GM19455 (cell line): Measurements from ENCODE around the gene PAK6.

Experiments
- ATAC-seq: cut with Tn5 transposase; IDR thresholded peaks from one replicate; pipeline ENCODE4 v1.9.1; 2021; ENCODE audit not compliant: unreplicated experiment

PAK6 gene

DNA sequence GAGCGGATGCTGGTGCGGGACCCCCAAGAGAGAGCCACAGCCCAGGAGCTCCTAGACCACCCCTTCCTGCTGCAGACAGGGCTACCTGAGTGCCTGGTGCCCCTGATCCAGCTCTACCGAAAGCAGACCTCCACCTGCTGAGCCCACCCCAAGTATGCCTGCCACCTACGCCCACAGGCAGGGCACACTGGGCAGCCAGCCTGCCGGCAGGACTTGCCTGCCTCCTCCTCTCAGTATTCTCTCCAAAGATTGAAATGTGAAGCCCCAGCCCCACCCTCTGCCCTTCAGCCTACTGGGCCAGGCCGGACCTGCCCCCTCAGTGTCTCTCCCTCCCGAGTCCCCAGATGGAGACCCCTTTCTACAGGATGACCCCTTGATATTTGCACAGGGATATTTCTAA, 37.1 kb downstream of the PAK6 start:
- ATAC-seq, result no peak

DNA sequence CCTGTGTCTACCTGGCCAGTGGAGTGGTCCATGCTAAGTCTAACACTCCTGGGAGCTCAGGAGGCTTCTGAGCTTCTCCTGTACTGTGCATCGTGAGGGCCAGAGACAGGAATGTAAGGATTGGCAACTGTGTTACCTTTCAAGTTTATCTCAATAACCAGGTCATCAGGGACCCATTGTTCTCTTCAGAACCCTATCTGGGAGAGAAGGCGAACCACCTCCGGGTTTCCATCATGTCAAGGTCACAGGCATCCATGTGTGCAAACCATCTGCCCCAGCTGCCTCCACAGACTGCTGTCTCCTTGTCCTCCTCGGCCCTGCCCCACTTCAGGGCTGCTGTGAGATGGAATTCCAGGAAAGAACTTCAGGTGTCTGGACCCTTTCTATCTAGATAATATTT, 38.1 kb downstream of the PAK6 start:
- no peak for ATAC-seq

DNA sequence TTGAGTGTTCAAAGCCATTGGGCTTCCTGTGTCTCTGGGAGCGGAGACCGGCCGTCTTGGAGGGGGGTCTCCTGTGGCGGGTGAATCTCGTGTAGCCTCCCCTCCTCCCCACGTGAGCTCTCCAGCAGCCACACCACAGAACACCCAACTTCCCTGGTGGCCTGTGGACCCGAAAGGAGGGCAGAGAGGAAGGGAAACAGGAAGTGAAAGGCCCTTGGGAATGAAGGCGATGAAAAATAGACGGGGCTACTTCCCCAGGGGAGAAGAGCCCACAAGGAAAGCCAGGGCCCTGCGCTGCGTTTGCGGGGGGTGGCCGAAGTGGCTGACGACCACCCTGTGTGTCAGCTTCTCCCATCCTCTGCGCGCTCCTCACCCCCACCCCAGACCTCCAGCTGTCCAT, 38.6 kb downstream of the PAK6 start:
- ATAC-seq, result no peak

DNA sequence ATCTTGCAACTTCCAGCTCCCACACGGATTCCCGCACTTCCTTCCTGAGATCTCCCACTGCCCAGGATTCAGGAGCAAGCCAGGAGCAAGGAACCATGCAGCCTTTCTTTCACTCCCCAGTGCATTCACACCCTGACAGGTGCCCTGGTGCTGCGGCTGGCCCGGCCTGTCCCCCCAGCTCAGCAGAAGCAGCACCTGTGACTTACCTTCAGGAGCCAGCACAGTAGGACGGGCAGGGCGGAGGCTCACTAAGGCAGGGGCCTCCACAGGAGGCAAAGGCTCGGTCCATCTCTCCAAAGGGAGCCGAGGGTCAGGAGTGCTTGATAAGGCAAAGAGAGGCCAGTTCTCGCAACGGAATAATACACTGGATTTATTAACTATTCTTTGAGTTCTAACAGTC, 39.2 kb downstream of the PAK6 start:
- ATAC-seq, result no peak

DNA sequence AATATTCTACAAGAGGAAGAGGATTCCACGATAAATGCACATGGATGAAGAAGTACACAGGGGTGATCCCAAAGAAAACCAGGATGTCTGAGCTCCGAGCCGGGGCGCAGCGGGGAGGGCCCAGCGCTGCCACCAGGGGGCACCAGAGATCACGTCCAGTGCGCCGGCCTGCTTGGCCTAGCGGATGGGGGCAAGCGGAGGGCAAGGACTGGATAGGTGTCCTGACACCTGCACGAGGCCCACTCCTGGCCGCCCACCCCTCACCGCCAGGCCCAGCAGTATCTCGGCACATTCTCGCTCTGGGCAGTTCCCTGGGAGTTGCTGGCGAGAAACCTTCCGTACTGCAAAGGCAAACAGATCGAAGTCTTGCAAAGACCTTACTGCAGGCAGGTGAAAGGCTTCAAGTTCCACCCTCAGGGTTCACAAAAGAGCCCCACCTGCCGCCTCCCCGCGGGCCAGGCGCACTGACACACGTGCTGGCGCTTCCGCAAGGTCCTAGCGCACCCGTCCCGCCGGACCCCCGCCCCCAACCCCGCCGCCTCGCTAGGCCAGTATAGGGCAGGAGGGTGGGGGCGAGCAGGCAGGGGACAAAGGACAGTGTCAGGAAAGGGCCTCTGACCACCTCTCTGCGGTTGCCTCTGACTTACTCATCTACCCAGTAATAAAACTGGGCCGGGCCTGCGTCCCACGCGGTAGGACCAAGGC, 40.7 kb downstream of the PAK6 start:
- ATAC-seq, result no peak

DNA sequence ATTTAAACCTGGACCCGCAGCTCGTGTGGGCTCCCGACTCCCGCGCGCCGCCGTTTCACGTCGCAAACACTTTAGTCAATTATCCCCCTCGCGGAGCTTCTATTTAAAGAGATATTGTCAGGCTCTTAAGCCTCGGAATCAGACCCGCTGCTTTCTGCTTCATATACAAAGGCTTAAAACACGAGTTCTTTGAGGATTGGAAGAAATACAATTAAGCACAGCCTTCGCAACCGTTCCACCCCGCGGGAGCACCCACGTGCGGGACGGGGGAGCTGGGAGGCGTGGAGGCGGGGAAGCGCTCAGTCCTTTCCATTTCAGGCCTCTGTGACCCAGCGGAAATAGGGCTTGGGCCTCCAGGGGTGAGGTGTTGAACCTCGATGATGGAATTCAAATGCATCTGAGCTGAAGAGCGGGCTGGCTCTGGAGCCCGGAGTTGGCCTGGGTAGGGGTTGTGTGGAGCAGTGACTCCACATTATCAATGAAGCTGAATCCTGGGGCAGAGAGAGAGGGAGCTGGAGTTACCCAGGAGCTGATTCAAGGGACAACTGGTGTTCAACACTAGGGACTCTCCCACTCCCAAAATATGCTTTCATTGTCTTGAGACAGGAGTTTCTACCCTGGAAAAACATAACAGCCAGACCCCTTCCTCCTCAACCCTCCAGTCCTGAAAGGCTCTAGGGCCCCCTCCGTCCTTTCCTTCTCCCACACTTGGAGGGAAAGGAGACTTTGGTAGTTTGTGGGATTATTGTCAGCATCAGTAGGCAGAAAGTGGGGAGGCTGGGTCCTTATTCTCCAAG, 41.6 kb downstream of the PAK6 start:
- ATAC-seq, result no peak

DNA sequence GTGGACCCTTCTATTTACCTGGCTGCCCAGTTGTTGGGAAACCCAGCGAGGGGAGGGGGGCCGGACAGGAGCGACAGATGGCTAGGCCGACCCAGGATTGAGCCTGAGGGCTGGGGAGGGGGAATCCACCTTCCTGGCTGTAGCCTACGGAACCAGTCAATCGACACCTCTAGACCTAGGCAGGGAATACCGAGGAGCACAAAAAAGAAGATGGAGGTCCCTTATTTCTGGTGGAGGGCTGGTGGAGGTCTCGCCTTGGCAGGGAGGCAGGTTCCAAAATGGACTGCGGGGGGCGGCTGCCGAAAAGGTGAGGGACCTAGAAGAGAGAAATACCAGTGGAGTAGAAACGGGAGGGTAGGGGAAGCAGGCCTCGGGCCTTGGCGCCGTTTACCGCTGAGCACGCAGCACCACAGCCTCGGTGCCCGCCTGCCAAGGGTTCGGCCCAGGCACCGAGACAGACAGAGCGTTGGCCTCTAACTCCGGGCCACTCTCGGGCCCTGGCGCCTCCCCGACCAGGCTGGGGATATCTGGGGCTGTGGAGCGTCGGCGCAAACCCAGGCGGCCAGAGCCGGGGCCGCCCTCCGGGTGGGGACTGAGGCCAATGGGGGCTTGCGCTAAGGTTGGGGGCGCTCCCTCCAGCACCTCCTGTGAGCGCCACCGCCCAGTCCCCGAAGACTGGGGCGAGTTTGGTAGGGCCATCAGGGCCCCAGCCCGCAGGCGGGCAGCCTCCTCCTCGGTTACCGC, 42.4 kb downstream of the PAK6 start:
- no peak for ATAC-seq

DNA sequence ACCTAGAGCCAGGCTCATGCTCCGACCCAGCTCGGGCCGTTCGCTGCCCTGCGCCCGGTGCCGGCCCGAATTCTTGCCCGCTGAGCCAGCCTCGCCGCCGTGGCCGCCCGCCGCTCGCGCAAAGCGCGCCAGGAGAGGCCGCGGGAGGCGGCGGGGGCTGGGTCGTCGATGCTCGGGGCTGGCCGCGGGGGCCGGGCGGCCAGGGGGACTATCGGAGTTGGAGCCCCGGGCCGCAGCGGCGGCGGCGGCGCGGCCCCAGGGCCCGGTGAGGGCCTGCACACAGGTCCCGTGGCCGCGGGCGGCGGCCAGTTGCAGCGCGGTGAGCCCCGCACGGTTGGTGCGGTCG, 42.9 kb downstream of the PAK6 start:
- ATAC-seq, result no peak

DNA sequence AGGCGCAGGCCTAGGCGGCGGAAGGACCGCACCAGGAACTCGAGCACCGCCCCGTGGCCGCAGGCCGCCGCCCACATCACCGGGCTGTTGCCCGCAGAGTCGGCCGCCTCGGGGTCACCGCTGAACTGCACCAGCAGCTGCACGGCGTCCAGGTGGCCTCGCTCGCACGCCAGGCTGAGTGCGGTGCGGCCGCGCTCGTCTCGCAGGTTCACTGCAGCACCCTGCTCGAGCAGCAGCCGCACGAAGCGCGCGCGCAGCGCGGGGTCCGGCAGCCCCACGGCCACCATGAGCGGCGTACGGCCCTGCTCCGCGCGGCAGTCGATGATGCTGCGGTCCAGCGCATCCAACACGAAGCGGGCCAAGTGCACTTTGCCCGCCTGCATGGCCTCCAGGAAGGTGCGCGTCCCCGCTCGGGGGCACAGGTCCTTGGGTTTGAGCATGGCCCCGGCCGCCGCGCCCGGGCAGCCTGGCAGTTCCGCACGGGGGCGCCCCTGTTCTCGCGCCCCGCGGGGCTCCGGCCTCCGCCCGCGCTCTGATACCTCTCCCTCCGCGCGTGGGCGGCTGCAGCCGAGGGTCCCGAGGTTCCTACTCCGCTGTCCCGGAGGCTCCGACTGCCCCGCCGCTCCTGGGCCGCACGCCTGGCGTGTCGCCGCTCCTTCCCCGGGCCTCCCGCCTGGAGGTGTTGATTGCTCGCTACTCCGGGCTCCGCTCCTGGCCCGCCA, 43.4 kb downstream of the PAK6 start:
- no peak for ATAC-seq

DNA sequence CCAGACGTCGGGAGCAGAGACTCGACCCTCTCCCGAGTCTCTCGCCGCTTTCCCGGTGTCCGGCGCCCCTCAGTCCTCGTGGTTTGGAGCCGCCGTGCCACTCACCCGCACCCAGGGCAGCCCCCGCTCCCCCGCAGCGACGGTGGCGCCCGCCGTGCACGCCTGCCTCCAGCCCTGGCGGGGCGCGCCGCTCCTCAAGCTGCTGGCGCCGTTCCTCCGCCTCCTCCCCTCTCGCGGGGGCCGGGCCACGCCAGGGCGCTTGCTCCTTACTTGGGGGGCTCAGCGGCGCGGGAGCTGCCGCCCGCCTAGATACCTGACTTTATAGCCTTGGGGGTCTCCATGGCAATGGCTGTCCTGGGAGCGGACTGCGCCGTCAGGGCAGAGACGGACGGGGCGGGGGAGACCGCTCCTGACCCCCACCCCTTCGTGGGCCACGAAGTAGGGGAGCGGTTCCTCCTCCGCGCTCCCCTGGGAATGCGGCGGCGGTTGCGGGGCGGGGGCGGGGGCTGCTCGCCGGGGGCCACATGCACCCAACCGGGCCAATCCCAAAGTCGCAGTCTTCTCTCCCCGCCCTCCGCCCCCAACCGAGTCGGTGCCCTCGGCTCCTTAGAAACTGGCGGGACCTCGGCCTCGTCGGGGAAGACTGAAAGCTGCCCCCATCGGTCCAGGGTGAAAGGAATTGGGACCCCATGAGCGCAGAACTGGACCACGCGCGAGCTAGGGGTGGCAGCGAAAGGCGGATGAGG, 44.2 kb downstream of the PAK6 start, which contains the start of gene ANKRD63:
Gene ANKRD63 (minus strand): TSS at position 196 of the 746 bp plus-strand sequence. CDS start 478 bp downstream, outside the sequence.
- ATAC-seq, result no peak

DNA sequence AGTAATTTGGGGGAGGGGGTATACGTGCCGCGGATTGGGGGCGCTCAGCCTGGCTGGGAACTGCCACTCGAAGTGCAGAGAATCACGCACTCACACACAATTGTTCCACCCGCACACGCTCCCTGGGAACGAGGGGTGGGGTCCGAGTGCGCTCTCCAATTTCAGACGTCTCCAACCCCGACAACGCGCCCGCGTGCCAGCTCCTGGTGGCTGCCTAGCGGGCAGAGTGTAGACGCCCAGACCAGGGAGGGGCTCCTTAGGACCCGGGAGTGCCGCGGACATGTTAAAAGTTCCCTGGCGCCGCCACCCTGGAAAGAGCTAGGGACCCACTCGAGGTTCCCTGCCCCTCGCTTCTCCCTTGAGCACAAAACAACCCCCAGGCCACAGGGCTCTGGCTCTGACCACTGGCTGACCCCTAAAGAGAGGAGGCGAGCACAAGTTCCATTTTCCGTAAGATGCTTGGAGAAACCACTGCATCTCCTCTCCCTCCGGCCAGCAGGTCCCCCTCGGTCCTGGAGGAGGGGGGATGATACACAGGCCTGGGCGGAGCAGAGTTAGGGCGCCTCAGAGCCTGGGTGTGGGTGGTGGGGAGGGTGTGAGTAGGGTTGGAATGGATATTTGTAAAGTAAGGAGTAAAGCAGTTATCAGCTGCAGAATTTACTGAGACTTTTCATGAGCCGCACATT, 44.9 kb downstream of the PAK6 start:
- no peak for ATAC-seq

DNA sequence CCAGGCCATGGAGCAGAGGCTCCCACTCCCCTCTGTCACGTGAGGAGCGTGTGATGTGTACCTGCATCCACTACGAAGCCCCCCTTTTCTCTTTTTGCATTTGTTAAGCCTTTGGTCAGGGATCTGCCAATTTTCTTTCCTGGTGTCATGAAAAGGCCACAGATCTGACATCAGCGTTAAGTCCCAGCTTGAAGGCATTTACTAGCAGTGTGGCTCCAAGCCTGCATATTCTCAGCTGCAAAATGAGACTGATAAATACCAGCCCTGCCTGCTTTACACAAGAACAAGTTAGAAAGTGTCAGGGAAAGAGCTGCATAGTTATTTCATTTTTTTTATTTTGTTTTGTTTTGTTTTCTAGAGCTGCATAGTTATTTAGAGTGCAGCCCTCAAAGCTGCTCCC, 46.3 kb downstream of the PAK6 start:
- no peak for ATAC-seq

DNA sequence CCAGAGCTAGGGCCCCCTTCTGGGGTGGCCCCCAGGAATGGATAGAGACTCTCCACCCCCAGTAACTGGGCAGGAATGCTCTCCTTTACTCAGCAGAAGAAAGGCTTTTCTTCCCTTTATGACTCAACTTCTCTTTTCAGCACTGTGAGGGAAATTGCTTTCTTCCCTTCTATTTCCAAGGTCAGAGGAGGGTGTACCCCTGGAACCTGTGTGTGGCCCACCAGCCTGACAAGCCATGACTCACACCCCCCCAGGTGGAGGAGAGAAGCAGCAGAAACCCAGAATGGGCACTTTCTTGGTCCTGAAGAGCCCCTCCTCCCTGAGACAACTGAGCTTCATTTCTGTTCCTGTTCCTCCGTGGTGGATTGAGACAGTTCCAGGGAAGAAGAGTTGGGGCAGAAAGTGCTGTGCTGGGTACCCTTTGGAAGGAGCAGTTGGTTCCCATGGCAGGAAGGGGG, 46.7 kb downstream of the PAK6 start:
- ATAC-seq, result no peak

DNA sequence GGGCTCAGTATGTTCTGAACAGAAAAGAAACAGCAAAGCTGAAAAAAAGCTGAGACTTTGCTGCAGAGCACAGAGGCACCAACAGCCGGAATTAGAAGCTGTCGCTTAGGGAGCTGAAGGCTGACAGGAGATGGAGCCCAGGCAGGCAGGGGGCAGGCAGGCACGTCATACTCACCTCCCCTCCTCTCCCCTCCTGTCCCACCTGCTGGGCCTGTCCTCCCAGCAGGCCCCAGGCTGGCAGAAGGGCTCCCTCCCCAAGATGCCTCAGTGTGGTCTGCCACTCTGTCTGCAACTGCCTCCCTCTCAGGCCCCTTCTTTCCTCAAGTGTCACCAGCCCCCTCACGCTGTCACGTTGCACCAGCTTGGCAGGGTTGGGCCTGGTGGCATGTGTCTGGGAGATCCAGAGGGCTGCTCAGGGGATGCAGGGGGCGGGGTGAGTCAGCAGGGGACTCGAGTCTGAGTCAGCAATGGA, 47.2 kb downstream of the PAK6 start:
- ATAC-seq, result no peak

DNA sequence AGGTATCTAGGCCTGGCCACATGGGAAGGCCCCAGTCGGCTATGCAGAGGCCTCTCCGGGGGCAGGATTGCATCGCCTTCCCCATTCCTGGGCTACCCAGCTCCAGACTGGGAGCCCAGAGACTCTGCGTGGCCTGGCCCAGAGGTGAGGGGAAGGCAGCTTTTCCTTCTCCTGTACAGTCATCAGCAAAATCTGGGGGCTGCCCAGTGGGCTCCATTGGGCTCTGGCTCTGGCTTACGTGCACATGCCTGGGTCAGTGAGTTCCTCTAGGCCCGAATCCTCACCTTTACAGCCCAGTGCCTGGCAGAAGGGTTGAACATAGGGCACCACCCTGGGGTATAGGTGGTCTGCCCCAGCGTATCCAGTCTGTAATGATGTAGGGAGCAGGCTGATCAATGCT, 47.9 kb downstream of the PAK6 start:
- no peak for ATAC-seq

DNA sequence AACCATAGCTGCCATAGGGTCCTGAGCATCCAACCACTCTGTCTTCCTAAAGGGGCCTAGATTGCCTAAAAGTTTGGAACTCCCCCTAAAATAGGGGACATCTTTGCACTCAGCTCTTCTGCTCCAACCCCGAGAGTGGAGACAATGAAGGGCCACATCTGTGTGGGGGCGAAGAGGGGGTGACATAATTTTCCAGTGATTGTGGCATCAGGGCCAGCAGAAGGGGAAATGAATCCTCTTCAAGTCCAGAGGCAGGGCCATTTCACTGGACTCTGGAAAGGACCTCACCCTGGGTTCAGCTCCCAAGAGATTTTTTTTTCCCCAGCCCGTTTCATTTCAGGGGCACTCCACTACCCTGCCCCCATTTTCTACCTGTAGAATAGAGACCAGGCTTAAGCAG, 48.6 kb downstream of the PAK6 start:
- no peak for ATAC-seq

DNA sequence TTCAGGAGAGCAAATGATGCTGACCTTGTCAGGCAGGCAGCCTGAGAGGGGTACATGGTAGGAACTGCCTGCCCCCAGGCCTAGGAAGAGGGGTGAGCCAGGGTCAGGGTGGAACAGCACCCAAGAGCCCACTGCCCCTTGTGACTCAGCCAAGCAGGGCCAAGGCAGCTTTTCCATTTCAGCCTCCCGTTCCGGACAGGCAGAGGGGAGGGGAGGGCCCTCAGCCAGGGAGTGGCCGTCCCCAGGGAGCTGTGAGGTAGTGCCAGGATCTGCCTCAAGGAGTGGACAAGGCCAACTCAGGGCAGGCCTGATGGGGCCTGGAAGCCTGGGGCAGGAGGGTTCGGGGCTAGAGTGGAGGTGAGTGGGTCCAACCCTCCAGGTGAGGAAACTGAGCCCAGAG, 49.1 kb downstream of the PAK6 start:
- ATAC-seq, result no peak

DNA sequence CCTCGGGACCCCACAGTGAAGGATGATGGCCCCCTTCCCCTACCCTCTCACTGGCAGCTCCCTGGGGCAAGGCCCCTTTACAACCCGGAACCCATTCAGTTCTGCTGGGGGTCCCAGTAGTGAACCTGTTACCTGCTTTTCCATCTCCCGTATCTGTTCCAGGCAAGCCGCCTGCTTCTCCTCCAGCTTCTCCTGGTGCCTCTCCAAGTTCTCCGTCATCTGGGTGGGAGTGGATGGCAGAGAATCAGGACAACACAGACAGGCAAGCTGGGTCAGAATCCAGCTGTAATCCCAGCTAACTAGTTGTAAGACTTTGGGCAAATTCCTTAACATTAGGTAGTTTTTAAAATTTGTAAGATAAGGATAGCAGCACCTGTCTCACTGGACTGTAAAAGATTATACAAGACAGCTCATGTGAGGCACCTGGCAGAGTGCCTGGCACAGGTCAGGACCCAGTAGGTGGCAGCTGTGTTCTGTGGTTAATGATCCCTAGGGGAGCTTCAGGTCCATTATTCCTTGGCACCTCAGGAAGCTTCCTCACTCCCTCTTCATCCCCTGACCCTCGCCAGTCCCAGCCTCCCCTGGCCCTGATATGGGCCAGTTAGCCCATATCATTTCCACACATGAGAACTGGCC, 50.4 kb downstream of the PAK6 start:
- ATAC-seq, result no peak

DNA sequence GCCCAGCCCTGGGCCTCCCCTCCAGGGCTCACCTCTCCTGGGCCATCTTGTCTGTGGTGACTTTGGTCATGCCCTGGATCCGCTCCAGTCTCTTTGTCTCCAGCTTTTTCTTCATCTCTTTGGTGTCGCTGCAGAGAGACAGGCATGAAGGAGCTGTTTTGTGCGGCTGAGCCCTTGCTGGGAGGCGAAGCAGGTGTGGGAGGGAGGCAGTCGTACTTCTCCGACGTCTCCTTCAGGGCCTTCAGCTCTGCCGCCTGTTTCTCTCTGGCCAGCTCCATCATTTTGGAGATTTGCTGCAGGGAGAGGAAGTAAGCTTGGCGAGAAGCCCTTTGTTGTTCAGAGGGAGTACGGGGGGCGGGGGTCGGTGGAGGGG, 51.7 kb downstream of the PAK6 start:
- no peak for ATAC-seq
